Measurements from ENCODE around the gene PKD1. TPM values are rescaled to one million over a fixed set of nuclear protein-coding genes. Genes with fewer than 3 reads are reported as not detected.

PKD1 gene
- total RNA-seq, 1 experiment from 2014 or later = 137 TPM

- TF ChIP-seq CEBPB (IDR thresholded peaks at IDR 0.05; ENCODE audit: low read depth) = no peak
- no peak for TF ChIP-seq EZH2 (IDR thresholded peaks at IDR 0.05)
Observed at GRCh38 chr16:2064368-2064945, 71.2 kb downstream of the PKD1 start (continued).

DNA sequence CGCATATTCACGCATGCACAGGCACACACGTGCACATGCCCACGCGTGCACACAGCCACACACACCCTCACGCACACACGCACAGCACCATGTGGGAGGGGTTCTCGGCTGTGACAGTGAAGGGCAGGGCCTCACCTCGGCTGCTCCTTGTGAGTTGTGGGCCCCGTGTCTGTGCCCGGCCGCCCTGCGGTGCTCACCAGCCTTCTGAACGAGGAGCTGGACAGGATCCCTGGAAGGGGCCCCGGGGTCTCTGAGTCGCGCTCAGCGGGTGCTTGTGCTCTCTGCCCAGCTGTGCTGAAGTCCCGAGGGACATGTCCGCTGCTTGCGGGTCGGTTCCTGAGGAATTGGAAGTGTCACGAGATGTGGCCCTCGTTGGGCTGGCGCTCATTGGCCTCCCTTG is 71.8 kb downstream of the PKD1 start:
- H3K36me3 ChIP-seq (ENCODE audit: control insufficient read depth in 1 of 2, insufficient read depth in 2 of 2, low read length in 2 of 2) = peaks cover 4 to 7% of the 10 kb centered on the region in 2 experiments; a peak in 3 of 4 replicates
- H3K79me2 ChIP-seq (ENCODE audit: insufficient read depth, low read length) = no peaks in the 10 kb centered on the region
- no TSS peak for BruUV-seq (replicated peaks)
- no peak for ATAC-seq
- H3K4me2 ChIP-seq (ENCODE audit: low read length) = no peak overlapping the region
- ChIA-PET CTCF (no interaction called here), RAD21 (ENCODE audit: low non-redundant PET in 1 of 2, low total read pairs in 2 of 2, uncharacterized antibody in 2 of 2, unreplicated experiment in 2 of 2) (no interaction called here), POLR2A (no interaction called here)
- H3K27me3 ChIP-seq (ENCODE audit: insufficient read depth, low read length) = no peaks in the 10 kb centered on the region
- TF ChIP-seq EGR1 (IDR thresholded peaks at IDR 0.05; ENCODE audit: low read depth) (no peak), RAD21 (IDR thresholded peaks at IDR 0.05; ENCODE audit: low read depth) (no peak), YY1 (IDR thresholded peaks at IDR 0.05; ENCODE audit: extremely low read depth, insufficient replicate concordance, low read depth, low read length) (no peak), EZH2phosphoT487 (IDR thresholded peaks at IDR 0.05; ENCODE audit: borderline replicate concordance) (no peak), POLR2A (IDR thresholded peaks at IDR 0.05; ENCODE audit: borderline replicate concordance, extremely low read depth, insufficient read depth, insufficient read length) (no peak), EZH2 (IDR thresholded peaks at IDR 0.05) (no peak), ZBTB33 (IDR thresholded peaks at IDR 0.05; ENCODE audit: extremely low read depth, insufficient replicate concordance, low read length) (no peak), CBX3 (IDR thresholded peaks at IDR 0.05; ENCODE audit: low read depth) (no peak), ZNF274 (IDR thresholded peaks at IDR 0.05; ENCODE audit: low read depth, low read length) (no peak)
- TF ChIP-seq, protein P1, sequence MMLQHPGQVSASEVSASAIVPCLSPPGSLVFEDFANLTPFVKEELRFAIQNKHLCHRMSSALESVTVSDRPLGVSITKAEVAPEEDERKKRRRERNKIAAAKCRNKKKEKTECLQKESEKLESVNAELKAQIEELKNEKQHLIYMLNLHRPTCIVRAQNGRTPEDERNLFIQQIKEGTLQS (IDR thresholded peaks at IDR 0.05) = no peak
- TF ChIP-seq, protein P2, sequence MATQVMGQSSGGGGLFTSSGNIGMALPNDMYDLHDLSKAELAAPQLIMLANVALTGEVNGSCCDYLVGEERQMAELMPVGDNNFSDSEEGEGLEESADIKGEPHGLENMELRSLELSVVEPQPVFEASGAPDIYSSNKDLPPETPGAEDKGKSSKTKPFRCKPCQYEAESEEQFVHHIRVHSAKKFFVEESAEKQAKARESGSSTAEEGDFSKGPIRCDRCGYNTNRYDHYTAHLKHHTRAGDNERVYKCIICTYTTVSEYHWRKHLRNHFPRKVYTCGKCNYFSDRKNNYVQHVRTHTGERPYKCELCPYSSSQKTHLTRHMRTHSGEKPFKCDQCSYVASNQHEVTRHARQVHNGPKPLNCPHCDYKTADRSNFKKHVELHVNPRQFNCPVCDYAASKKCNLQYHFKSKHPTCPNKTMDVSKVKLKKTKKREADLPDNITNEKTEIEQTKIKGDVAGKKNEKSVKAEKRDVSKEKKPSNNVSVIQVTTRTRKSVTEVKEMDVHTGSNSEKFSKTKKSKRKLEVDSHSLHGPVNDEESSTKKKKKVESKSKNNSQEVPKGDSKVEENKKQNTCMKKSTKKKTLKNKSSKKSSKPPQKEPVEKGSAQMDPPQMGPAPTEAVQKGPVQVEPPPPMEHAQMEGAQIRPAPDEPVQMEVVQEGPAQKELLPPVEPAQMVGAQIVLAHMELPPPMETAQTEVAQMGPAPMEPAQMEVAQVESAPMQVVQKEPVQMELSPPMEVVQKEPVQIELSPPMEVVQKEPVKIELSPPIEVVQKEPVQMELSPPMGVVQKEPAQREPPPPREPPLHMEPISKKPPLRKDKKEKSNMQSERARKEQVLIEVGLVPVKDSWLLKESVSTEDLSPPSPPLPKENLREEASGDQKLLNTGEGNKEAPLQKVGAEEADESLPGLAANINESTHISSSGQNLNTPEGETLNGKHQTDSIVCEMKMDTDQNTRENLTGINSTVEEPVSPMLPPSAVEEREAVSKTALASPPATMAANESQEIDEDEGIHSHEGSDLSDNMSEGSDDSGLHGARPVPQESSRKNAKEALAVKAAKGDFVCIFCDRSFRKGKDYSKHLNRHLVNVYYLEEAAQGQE (IDR thresholded peaks at IDR 0.05; ENCODE audit: low read depth) = no peak
- H2AFZ ChIP-seq (ENCODE audit: low read depth, low read length, poor library complexity, severe bottlenecking) = no peak overlapping the region
- no peak overlapping the region for H3K27ac ChIP-seq (ENCODE audit: low read depth, low read length)
- no peak overlapping the region for H3K4me3 ChIP-seq (replicated peaks in 1 of 2; ENCODE audit: low read depth in 1 of 2, low read length in 2 of 2)
- no peak for DNase-seq (ENCODE audit: low read depth, low spot score)
- H4K20me1 ChIP-seq (ENCODE audit: insufficient read depth) = no peaks in the 10 kb centered on the region
- H3K9ac ChIP-seq (ENCODE audit: low read length) = no peak overlapping the region
- no peaks in the 10 kb centered on the region for H3K9me3 ChIP-seq (ENCODE audit: control insufficient read depth in 1 of 2, insufficient read depth in 1 of 2, low read depth in 1 of 2, low read length in 2 of 2)
- intact Hi-C loops (cut with micrococcal nuclease) = no loop called here
- H3K9me2 ChIP-seq (ENCODE audit: insufficient read depth) = no peaks in the 10 kb centered on the region
- H3K4me1 ChIP-seq (ENCODE audit: control insufficient read depth in 1 of 2, insufficient read depth in 2 of 2, low read length in 2 of 2) = no peaks in the 10 kb centered on the region

Measured in HCT116 (cell line).